Head of caudate nucleus (tissue), 42 donors: ENCODE data around the gene PEAK3.

Experiments
- DNase-seq, 42 donors: peaks; one replicate each; pipeline versions ENCODE4 v3.0.0 to v3.0.0-alpha.2; 2020 to 2021; ENCODE audit warnings: mixed read lengths in 7 of 42
- intact Hi-C: fragments of 100-400 bp; cut with DNase I; formaldehyde crosslinking; loops from one replicate; pipeline ENCODE4 v1.15.0; 2022

Gene PEAK3

GRCh38 chr19:2317756-2318155, 35.8 kb upstream of the PEAK3 start:
- intact Hi-C loops: loop anchor here (5.0 kb wide), 2 partner anchors 45 to 80 kb away; partner anchors contain the start of genes PLEKHJ1 and SF3A2
- no peak for DNase-seq

GRCh38 chr19:2317300-2317699, 35.3 kb upstream of the PEAK3 start:
- intact Hi-C loops: loop anchor here (5.0 kb wide), 2 partner anchors 45 to 80 kb away; partner anchors contain the start of genes PLEKHJ1 and SF3A2
- no peak for DNase-seq

GRCh38 chr19:2315818-2316353, 33.9 kb upstream of the PEAK3 start:
- DNase-seq: peak; percentile 62 to 91 (median 81)
- intact Hi-C loops: loop anchor here (5.0 kb wide), 2 partner anchors 44 to 79 kb away; partner anchors contain the start of genes PLEKHJ1 and SF3A2

- DNase-seq: no peak
- intact Hi-C loops: loop anchor here (5.0 kb wide), 2 partner anchors 43 to 78 kb away; partner anchors contain the start of genes PLEKHJ1 and SF3A2
These were observed 33.3 kb upstream of the PEAK3 start for GRCh38 chr19:2315121-2315817.

GRCh38 chr19:2312820-2313501, 31.0 kb upstream of the PEAK3 start:
- intact Hi-C loops: no loop called here
- DNase-seq: peak; percentile 63 to 95 (median 82)

GRCh38 chr19:2311093-2311492, 29.1 kb upstream of the PEAK3 start:
- intact Hi-C loops: no loop called here
- no peak for DNase-seq

GRCh38 chr19:2309734-2310362, 27.9 kb upstream of the PEAK3 start:
- intact Hi-C loops: no loop called here
- DNase-seq: peak in 17 of 42 donors; percentile 36 to 83 (median 60)

GRCh38 chr19:2308114-2308556, 26.2 kb upstream of the PEAK3 start, which contains the start of gene LINGO3:
Gene LINGO3, minus strand, starts transcription at chr19:2308154. Its CDS starts 16,378 bp downstream, at chr19:2291776.
- DNase-seq: peak in 7 of 42 donors; percentile 42 to 68 (median 57)
- intact Hi-C loops: no loop called here

GRCh38 chr19:2307518-2308012, 25.6 kb upstream of the PEAK3 start:
- intact Hi-C loops: no loop called here
- no peak for DNase-seq

- no peak for DNase-seq
- intact Hi-C loops: no loop called here
These were observed 25.0 kb upstream of the PEAK3 start for GRCh38 chr19:2306971-2307370.

- intact Hi-C loops: no loop called here
- DNase-seq: peak; percentile 57 to 95 (median 83)
These were observed 24.4 kb upstream of the PEAK3 start for GRCh38 chr19:2306281-2306806.

- no peak for DNase-seq
- intact Hi-C loops: no loop called here
These were observed 23.7 kb upstream of the PEAK3 start for GRCh38 chr19:2305452-2306280.

GRCh38 chr19:2303211-2303798, 21.3 kb upstream of the PEAK3 start:
- intact Hi-C loops: no loop called here
- DNase-seq: no peak

- DNase-seq: peak; percentile 46 to 85 (median 70)
- intact Hi-C loops: no loop called here
These were observed 20.6 kb upstream of the PEAK3 start for GRCh38 chr19:2302319-2303210.

- intact Hi-C loops: no loop called here
- DNase-seq: no peak
These were observed 18.6 kb upstream of the PEAK3 start for GRCh38 chr19:2300533-2300932.

- intact Hi-C loops: no loop called here
- no peak for DNase-seq
These were observed 14.2 kb upstream of the PEAK3 start for GRCh38 chr19:2296141-2296540.
